GM21360 (cell line): ENCODE results near the gene SLC17A6.

ENCODE experiments used
- ATAC-seq: cut with Tn5 transposase; IDR thresholded peaks from one replicate; pipeline ENCODE4 v1.9.1; 2021; ENCODE audit warnings: mild to moderate bottlenecking, moderate library complexity; ENCODE audit not compliant: unreplicated experiment

The SLC17A6 gene

GRCh38 chr11:22389526-22390282, 51.5 kb downstream of the SLC17A6 start:
- no peak for ATAC-seq

- ATAC-seq, result no peak
These were observed 52.1 kb downstream of the SLC17A6 start for GRCh38 chr11:22390283-22390655.

- no peak for ATAC-seq
These were observed 54.4 kb downstream of the SLC17A6 start for GRCh38 chr11:22392561-22392960.

- ATAC-seq, result no peak
These were observed 67.2 kb downstream of the SLC17A6 start for GRCh38 chr11:22405377-22405776.

GRCh38 chr11:22407267-22407666, 69.1 kb downstream of the SLC17A6 start:
- ATAC-seq, result no peak

- ATAC-seq, result no peak
These were observed 69.7 kb downstream of the SLC17A6 start for GRCh38 chr11:22407921-22408320.

DNA sequence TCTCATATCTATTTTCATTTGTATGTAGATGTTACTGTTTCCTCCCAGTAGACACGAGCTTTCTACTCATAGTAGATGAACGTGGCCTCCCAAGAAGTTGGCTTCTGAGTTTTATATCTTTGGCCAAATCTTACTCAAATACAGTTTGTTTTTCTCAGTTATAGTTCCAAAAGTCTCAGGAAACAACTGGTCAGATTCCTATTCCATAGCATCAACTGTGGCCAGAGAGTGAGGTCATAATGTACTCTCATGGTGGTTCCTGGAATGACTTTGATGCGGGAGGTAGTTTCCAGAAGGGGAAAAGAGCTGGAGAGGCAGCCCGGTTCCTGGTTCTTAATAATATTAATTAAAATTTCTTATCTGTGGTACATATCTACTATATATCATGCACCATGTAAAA, 77.3 kb downstream of the SLC17A6 start:
- no peak for ATAC-seq

DNA sequence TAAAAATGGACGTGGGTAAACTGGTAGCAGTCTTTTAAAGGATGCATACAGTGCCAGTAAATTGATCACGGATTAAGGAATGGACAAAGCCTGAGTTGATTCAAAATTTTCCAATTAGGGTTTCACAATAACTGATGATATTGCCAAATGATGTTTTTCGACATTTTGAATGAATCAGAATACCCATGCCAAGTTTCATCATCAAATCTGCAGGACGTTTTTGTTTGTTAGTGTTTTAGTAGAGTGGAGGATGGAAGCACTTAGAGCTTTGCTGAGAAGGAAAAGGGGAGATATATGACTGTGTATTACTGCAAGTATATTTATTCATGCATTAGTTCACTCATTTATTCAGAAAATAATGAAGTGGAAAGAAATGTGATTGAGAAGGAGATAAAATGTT, 78.3 kb downstream of the SLC17A6 start:
- ATAC-seq, result no peak

DNA sequence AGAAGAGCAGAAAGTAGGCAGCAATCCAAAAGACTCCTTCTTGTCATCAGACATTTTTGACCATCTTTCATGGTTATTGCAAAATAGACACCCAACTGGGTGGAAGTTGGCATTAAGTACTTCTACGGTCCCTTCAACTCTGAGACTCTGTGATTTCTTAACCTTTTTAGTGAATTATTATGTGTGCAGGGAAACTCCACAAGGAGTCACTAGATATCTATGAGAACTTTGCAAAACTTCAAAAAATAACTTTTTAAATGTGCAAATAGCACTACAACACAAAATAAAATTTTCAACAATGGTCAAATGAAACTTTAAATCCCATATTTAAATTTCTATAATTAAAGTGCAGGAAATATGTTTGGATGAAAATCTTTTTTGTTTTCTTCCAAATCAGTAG, 88.7 kb downstream of the SLC17A6 start:
- ATAC-seq, result no peak
